Measurements from ENCODE around the gene PTPRH.

The PTPRH gene

GRCh38 chr19:55174425-55175116 lies 34.7 kb downstream of the PTPRH start:
- Histone ChIP-seq H3K4me3 (ENCODE audit: low read depth, low read length, poor library complexity, severe bottlenecking) (no peak overlapping the region), H4K20me1 (ENCODE audit: insufficient read depth, low read length) (no peaks in the 10 kb centered on the region), H2AFZ (ENCODE audit: low read length) (no peak overlapping the region)

DNA sequence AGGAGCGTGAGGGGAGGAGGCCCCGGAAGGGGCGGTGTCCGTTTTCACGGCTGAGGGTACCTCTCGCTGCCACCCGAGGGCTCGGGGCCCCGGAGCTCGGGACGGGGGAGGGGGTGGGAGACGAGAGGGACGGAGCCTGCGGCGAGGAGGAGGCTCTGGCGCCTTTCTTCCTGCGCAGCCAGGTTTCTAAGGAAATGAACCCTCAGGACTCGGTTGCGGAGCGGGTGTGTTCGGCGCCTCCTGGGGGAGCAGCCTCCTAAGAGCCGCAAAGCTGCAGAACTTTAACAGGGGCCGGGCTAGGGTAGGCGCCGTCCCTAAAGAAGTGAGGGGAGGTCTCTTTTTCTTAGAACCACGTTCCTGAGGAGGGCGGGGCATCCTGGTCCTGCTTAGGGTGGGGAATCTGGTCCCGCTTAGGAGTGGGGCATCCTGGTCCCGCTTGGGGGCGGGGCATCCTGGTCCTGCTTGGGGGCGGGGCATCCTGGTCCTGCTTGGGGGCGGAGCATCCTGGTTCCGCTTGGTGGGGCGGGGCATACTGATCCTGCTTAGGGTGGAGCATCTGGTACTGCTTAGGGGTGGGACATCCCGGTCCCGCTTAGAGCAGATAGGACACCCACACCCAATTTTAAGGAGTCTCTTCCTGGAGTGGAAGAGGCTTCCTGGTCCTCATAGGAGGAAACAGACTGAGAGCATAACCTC lies 35.4 kb downstream of the PTPRH start:
- H3K9ac ChIP-seq (ENCODE audit: low read length), result no peak overlapping the region
- H3K4me2 ChIP-seq (ENCODE audit: low read length), result peak overlapping the region; percentile 59
- H3K36me3 ChIP-seq (ENCODE audit: insufficient read depth, low read length), result no peaks in the 10 kb centered on the region
- no peak overlapping the region for H2AFZ ChIP-seq (ENCODE audit: low read length)
- peak overlapping the region; percentile 50 for H3K4me3 ChIP-seq (ENCODE audit: low read depth, low read length, poor library complexity, severe bottlenecking)
- no peaks in the 10 kb centered on the region for H4K20me1 ChIP-seq (ENCODE audit: insufficient read depth, low read length)
- peaks cover 5% of the 10 kb centered on the region for H3K4me1 ChIP-seq (ENCODE audit: insufficient read depth, low read length, severe bottlenecking)
- no peaks in the 10 kb centered on the region for H3F3A ChIP-seq (ENCODE audit: insufficient read depth, low read length)
- no peak for TF ChIP-seq EZH2 (IDR thresholded peaks at IDR 0.05; ENCODE audit: borderline replicate concordance, low read length)
- TF ChIP-seq, protein P1, sequence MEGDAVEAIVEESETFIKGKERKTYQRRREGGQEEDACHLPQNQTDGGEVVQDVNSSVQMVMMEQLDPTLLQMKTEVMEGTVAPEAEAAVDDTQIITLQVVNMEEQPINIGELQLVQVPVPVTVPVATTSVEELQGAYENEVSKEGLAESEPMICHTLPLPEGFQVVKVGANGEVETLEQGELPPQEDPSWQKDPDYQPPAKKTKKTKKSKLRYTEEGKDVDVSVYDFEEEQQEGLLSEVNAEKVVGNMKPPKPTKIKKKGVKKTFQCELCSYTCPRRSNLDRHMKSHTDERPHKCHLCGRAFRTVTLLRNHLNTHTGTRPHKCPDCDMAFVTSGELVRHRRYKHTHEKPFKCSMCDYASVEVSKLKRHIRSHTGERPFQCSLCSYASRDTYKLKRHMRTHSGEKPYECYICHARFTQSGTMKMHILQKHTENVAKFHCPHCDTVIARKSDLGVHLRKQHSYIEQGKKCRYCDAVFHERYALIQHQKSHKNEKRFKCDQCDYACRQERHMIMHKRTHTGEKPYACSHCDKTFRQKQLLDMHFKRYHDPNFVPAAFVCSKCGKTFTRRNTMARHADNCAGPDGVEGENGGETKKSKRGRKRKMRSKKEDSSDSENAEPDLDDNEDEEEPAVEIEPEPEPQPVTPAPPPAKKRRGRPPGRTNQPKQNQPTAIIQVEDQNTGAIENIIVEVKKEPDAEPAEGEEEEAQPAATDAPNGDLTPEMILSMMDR (IDR thresholded peaks at IDR 0.05; ENCODE audit: low read length), result no peak
- no peaks in the 10 kb centered on the region for H3K9me2 ChIP-seq (ENCODE audit: low read depth, low read length)
- H3K27ac ChIP-seq (ENCODE audit: low read depth, low read length, poor library complexity, severe bottlenecking), result no peak overlapping the region
- H3K9me3 ChIP-seq (ENCODE audit: low read length), result no peaks in the 10 kb centered on the region
- H3K27me3 ChIP-seq (ENCODE audit: insufficient read depth, low read length), result peaks cover 8% of the 10 kb centered on the region; the same call in 1 of the 2 replicates
- H3K79me2 ChIP-seq (ENCODE audit: insufficient read depth, low read length), result no peaks in the 10 kb centered on the region

More at GRCh38 chr19:55174425-55175116, 34.7 kb downstream of the PTPRH start:
- Histone ChIP-seq H3K9me3 (ENCODE audit: low read length) (no peaks in the 10 kb centered on the region), H3F3A (ENCODE audit: insufficient read depth, low read length) (no peaks in the 10 kb centered on the region), H3K4me2 (ENCODE audit: low read length) (peak overlapping the region; percentile 59; the same call in 1 of the 2 replicates), H3K36me3 (ENCODE audit: insufficient read depth, low read length) (no peaks in the 10 kb centered on the region), H3K27ac (ENCODE audit: low read depth, low read length, poor library complexity, severe bottlenecking) (no peak overlapping the region), H3K9ac (ENCODE audit: low read length) (no peak overlapping the region), H3K9me2 (ENCODE audit: low read depth, low read length) (no peaks in the 10 kb centered on the region), H3K27me3 (ENCODE audit: insufficient read depth, low read length) (peaks cover 8% of the 10 kb centered on the region; the same call in 1 of the 2 replicates), H3K79me2 (ENCODE audit: insufficient read depth, low read length) (no peaks in the 10 kb centered on the region), H3K4me1 (ENCODE audit: insufficient read depth, low read length, severe bottlenecking) (peaks cover 10% of the 10 kb centered on the region)
- TF ChIP-seq, protein P1 (IDR thresholded peaks at IDR 0.05; ENCODE audit: low read length), result no peak
- no peak for TF ChIP-seq EZH2 (IDR thresholded peaks at IDR 0.05; ENCODE audit: borderline replicate concordance, low read length)

DNA sequence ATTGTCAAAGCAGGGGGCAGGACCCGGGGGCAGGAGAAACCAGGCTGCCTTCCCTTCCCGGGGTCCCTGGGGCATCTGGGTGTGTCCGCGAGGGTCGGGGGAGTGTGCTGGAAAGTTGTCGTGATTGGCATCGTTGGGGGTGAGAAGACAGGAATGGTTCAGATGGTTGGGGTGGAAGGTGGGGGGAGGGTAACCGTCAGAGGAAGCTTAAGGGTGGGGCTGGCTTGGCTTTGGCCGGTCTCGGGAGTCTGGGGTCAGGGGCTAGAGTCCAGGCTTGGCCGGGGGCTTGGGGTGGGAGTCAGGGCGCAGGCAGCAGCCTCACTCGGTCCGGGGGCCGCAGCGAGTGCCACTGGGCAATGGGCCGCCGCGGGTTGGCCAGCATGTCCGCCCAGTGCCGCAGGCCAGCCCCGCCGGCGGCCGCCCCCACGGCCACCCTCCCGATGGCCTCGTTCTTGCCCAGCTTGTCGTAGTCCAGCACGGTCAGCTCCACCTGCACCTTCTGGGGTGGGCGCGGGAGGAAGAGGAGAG lies 36.1 kb downstream of the PTPRH start:
- H3K9me3 ChIP-seq (ENCODE audit: low read length), result no peaks in the 10 kb centered on the region
- no peaks in the 10 kb centered on the region for H4K20me1 ChIP-seq (ENCODE audit: insufficient read depth, low read length)
- no peaks in the 10 kb centered on the region for H3K79me2 ChIP-seq (ENCODE audit: insufficient read depth, low read length)
- H3K27ac ChIP-seq (ENCODE audit: low read depth, low read length, poor library complexity, severe bottlenecking), result no peak overlapping the region
- H2AFZ ChIP-seq (ENCODE audit: low read length), result no peak overlapping the region
- no peaks in the 10 kb centered on the region for H3K36me3 ChIP-seq (ENCODE audit: insufficient read depth, low read length)
- TF ChIP-seq, protein P1 (IDR thresholded peaks at IDR 0.05; ENCODE audit: low read length), result no peak
- TF ChIP-seq EZH2 (IDR thresholded peaks at IDR 0.05; ENCODE audit: borderline replicate concordance, low read length), result no peak
- H3F3A ChIP-seq (ENCODE audit: insufficient read depth, low read length), result no peaks in the 10 kb centered on the region
- H3K9ac ChIP-seq (ENCODE audit: low read length), result no peak overlapping the region
- no peaks in the 10 kb centered on the region for H3K9me2 ChIP-seq (ENCODE audit: low read depth, low read length)
- H3K4me3 ChIP-seq (ENCODE audit: low read depth, low read length, poor library complexity, severe bottlenecking), result peak overlapping the region; percentile 50
- no peaks in the 10 kb centered on the region for H3K4me1 ChIP-seq (ENCODE audit: insufficient read depth, low read length, severe bottlenecking)
- H3K27me3 ChIP-seq (ENCODE audit: insufficient read depth, low read length), result peaks cover 8% of the 10 kb centered on the region; the same call in 1 of the 2 replicates
- peak overlapping the region; percentile 59 for H3K4me2 ChIP-seq (ENCODE audit: low read length)

All from OCI-LY1 (cell line).